DMS153 (cell line): Measurements from ENCODE around the gene NRCAM.
"Not testable (repeated sequence)": the region's sequence is repeated elsewhere in the genome, so short reads cannot be mapped to it uniquely, and the experiment has no call there.

Experiments used
- DNase-seq: peaks from one replicate; lab custom pipeline; 2025; lab: John Stamatoyannopoulos, UW

Gene NRCAM

GRCh38 chr7:108396080-108396479, 60.2 kb downstream of the NRCAM start:
- no peak for DNase-seq

DNA sequence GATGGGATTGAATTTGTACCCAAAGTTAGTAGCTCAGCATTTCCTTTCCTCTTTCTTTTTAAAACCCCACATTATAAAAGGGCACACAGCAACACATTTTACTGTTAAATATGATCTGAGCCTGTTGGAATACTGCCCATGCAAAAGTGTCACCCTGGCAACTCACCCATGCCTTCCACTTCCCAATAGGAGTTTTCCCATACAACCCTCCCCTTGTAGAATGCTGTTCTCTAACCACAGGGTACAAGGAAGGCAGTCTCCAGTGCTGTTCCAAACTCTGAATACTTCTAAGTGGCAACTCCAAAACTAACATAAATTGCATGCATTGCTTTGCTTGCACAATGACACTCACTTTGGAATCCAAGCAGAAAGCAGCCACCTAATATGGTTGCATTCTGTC, 60.8 kb downstream of the NRCAM start:
- DNase-seq = no peak

- not testable (repeated sequence) for DNase-seq
These were observed 63.1 kb downstream of the NRCAM start for GRCh38 chr7:108393097-108393496.

DNA sequence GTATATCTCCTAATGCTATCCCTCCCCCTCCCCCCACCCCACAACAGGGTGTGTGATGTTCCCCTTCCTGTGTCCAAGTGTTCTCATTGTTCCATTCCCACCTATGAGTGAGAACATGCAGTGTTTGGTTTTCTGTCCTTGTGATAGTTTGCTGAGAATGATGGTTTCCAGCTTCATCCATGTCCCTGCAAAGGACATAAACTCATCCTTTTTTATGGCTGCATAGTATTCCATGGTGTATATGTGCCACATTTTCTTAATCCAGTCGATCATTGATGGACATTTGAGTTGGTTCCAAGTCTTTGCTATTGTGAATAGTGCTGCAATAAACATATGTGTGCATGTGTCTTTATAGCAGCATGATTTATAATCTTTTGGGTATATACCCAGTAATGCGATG, 68.5 kb downstream of the NRCAM start:
- DNase-seq = not testable (repeated sequence)

GRCh38 chr7:108385834-108386422, 70.3 kb downstream of the NRCAM start:
- peak; percentile 27 for DNase-seq

DNA sequence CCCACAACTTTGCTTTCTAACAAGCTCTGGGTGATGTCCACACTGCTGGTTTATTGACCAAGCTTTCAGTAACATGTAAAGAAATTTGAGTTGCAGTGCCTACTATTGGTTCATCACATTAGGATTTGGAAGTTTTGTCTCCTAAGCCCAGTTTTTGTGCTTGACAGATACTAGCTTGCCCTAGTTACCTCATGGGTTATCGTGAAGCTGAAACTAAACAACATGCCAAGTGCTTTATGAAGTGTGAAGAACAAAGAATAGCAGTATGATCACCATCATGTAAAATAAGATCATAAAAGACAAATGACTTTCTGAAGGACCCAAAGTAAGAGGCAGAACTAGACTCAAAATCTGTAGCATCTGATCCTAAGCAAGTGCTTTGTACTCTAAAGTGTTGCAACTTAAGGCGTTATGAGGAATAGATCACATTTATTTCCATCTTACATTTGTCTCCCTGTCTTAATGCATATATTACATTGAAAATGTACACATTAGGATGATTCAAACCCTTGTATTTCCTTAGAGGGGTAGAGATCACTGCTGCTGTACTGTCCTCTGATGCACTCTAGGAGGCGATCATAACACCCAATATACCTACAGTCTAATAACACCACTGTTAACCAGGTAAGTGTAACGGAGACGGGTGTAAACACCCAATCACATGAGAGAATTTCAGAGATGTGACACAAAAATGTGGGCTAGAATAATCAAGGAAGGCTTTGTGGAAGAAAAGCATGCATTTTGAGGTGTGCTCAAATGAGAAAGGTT, 71.3 kb downstream of the NRCAM start:
- DNase-seq = no peak

DNA sequence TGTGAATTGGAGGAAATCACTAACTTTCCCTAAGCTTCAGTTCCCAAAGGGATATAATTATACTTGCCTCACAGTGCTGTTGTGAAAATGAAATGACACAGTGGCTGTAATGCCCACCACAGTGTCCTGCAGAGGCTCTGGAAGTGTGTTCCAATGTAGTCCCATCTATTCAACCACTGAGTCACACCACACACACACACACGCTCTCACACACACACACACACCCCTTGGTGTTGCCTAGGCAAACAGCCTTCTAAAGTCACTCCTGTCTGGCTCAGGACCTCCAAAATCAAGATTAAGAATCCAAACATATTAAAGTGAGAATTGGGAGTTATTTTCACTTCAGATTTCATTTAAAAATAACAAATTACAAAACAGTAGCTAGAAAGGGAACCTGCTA, 73.3 kb downstream of the NRCAM start:
- DNase-seq = no peak

DNA sequence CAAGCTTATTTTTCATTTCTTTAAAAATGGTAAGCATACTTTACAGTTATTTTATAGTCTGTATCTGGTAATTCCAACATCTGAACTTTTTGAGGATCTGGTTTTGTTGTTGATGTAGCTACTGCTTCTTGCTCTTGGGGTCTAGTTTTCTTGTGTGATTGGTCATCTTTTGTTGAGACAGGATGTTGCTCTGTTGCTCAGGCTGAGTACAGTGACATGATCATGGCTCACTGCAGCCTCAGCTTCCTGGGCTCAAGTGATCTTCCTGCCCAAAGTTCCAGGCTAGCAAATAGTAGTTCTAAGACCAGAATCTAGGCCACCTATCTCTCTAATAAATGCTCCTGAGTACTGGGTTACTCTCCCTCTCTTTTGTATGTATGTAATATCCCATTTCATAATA, 75.7 kb downstream of the NRCAM start:
- DNase-seq = no peak

- DNase-seq = peak; percentile 64
These were observed 80.0 kb downstream of the NRCAM start for GRCh38 chr7:108376206-108376605.

- no peak for DNase-seq
These were observed 80.6 kb downstream of the NRCAM start for GRCh38 chr7:108375668-108376067.

- DNase-seq = no peak
These were observed 81.3 kb downstream of the NRCAM start for GRCh38 chr7:108374899-108375298.

DNA sequence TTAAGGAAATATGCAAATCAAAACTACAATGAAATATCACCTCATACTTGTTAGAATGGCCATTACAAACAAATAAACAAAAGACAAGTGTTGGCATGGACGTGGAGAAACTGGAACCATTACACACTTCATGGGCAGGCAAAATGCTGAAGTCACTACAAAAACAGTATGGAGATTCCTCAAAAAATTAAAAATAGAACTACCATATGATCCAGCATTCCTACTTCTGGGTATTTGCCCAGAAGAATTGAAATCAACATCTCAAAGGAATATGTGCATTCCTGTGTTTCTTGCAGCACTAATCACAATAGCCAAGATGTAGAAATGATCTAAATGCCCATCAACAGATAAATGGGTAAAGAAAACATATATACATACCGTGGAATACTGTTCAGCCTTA, 83.6 kb downstream of the NRCAM start:
- no peak for DNase-seq

DNA sequence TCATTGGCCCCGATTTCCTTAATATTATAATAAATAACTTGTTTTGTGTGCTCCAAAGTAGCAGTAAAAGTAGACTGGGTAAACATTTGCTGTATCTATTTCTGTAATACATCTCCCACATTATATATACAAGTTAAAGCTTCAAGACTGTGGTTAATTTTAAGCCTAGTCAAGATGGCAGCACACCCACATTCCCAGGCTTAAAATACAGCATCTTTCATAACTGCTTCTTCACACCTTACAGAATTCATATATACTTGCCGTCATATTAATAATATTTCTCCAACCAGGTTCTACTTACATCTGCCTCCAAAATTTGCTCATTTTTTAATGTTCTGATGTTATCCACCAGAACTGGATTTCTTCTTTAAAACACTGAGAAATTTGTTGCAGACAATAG, 85.6 kb downstream of the NRCAM start:
- DNase-seq = no peak

DNA sequence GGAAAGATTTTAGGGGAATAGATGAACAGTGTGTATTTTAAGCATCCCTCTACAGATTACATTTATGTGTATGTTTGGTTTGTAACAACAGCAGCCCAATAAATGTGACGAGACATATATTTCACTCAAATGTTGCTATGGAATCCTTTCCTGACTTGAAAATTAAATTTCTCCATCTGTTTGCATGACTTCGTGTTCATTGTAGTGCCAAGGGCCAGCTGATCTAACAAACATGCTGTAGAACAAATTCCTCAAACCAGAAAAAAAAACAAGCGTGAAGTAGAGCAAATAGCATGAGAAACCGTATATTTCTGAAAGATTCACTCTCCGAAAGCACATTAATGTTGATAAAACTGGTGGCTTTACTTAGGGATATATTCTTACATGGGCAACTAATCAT, 87.8 kb downstream of the NRCAM start:
- no peak for DNase-seq

DNA sequence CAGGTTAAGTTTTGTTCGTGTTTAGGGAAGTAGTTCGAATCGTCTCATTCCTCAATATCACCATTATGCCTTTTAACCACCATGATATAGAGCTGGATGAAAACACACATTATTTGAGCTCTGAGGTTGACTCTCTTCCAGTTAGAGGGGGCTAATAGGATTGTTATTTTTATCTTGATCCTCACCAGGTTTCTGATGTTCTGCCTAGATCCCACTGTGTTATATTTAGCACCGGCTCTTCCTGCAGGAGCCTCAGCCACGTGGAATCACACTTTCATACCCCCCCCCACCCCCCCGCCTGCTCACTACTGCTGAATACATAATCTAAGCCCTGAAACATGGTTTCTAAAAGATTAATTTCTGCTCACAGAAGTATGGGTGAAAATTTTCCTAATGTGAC, 88.3 kb downstream of the NRCAM start:
- DNase-seq = no peak

DNA sequence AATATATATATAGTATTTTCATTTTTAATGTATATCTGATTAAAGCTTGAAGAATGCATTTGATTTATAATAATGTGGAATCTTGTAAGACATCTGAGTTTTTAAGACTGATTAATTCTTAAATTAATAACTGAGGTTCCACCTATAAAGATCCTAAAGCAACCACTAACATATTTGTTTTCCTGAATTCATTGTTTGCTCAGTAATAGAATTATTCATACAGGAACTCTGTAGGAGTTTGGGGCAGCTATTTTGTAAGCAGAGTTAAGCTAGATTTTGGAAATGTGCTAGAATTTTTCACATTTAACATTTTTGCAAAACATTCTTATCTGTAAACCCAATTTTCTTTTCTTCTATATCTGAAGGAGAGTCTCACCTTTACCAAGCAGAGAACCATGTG, 88.9 kb downstream of the NRCAM start:
- DNase-seq = no peak

DNA sequence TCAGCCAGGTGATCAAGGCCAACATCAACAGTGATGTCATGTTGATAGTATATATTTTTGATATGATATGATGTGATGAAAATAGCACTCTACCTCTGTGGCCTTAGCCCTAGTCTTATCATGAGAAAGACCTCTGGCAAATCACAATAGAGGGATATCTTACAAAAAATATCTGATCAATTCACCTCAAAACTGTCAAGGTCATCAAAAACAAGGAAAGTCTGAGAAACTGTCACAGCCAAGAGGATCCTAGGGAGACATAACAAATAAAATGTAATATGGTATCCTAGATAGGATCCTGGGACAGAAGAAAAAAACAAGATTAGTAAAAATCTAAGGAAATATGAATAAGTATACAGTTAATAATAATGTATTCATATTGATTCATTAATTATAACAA, 92.6 kb downstream of the NRCAM start:
- DNase-seq = no peak

DNA sequence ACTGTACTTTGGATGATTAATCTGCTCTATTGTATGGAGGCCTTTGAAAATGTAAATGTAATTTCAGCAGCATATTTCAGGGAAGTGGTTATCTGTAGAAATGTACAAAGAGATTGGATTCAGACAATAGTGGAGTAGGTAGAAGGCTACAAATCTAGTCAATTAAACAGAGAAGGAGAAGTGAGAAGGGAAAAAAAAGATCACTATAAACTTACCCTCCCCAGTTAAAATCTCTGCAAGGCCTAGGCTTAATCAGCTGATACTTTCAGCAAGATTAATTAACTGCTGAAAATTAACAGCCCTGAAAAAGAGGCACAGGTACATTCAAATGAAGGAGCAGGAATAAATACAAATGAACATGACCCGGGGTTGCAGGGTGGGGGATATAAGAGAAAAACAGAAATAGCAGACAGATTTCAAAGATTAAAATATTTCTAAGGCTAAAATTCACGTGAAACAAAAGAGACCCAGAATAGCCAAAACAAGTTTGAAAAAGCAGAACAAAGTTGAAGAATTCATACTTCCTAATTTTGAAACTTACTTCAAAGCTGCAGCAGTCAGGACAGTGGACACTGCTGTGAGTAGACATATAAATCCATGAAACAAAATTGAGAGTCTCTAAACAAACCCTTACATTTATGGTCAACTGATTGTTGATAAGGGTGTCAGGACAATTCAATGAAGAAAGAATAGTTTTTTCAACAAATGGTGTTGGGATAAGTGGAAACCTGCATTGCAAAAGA, 96.0 kb downstream of the NRCAM start:
- DNase-seq = no peak

- DNase-seq = peak; percentile 95
These were observed 97.7 kb downstream of the NRCAM start for GRCh38 chr7:108358553-108358952.

GRCh38 chr7:108351729-108352131, 104.5 kb downstream of the NRCAM start:
- DNase-seq = peak; percentile 78

GRCh38 chr7:108348913-108349312, 107.3 kb downstream of the NRCAM start:
- no peak for DNase-seq

GRCh38 chr7:108347616-108348015, 108.6 kb downstream of the NRCAM start:
- DNase-seq = no peak

- DNase-seq = no peak
These were observed 110.4 kb downstream of the NRCAM start for GRCh38 chr7:108345710-108346336.
